ENCODE results near the gene KCNN2.
A peak's percentile ranks its signal among the peaks of the same experiment; 100 is the strongest.
"Not testable (repeated sequence)": the region's sequence is repeated elsewhere in the genome, so short reads cannot be mapped to it uniquely, and the experiment has no call there.

The KCNN2 gene

DNA sequence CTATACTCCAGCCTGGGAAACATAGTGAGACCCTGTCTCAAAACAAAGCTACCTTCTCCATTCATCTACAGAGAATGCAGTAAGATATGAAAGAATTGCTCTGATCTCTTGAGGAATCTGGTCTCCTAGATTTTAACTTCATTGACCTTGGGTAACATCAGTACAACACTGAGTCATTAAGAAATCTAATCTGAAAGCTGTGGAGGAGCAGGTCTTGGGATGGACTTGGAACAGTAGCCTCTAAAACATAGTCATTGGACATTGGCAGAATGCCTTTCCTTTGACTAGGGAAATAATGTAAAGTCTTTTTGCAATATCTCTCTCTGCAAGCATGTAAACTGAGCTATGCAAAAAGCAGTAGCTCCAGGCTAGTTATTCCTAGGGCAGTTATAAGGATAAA, 58.1 kb downstream of the KCNN2 start:
- no peak overlapping the region for H3K4me3 ChIP-seq (ENCODE audit: low read depth, low read length)
- TF ChIP-seq, protein P1, sequence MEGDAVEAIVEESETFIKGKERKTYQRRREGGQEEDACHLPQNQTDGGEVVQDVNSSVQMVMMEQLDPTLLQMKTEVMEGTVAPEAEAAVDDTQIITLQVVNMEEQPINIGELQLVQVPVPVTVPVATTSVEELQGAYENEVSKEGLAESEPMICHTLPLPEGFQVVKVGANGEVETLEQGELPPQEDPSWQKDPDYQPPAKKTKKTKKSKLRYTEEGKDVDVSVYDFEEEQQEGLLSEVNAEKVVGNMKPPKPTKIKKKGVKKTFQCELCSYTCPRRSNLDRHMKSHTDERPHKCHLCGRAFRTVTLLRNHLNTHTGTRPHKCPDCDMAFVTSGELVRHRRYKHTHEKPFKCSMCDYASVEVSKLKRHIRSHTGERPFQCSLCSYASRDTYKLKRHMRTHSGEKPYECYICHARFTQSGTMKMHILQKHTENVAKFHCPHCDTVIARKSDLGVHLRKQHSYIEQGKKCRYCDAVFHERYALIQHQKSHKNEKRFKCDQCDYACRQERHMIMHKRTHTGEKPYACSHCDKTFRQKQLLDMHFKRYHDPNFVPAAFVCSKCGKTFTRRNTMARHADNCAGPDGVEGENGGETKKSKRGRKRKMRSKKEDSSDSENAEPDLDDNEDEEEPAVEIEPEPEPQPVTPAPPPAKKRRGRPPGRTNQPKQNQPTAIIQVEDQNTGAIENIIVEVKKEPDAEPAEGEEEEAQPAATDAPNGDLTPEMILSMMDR (IDR thresholded peaks at IDR 0.05; ENCODE audit: low read depth, low read length): no peak
- DNase-seq (ENCODE audit: low read depth, low spot score): peak; percentile 38
- in situ Hi-C loops (cut with HindIII; ENCODE audit: low sequenced_read_pairs): no loop called here

DNA sequence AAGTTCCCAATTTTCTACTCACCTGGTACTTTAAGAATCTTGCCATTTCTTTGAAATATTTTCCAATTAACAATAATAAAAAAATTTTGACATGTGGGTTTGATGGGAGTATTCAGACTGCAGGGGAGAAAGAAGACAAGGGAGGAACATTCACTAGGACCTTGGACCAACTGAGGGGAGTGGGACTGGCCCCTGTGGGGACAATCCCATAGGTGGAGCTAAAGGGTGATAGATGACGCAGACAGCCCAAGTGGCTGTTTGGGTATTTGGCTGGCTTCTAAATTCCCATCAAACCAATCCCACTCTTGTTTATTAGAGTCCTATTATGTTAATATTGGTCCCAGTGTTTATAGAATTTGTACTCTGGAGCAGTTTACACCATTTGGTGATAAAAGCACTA, 65.3 kb downstream of the KCNN2 start:
- H3K4me3 ChIP-seq (ENCODE audit: low read depth, low read length): no peak overlapping the region
- in situ Hi-C loops (cut with HindIII; ENCODE audit: low sequenced_read_pairs): no loop called here
- no peak for DNase-seq (ENCODE audit: low read depth, low spot score)
- TF ChIP-seq, protein P1 (IDR thresholded peaks at IDR 0.05; ENCODE audit: low read depth, low read length): no peak

DNA sequence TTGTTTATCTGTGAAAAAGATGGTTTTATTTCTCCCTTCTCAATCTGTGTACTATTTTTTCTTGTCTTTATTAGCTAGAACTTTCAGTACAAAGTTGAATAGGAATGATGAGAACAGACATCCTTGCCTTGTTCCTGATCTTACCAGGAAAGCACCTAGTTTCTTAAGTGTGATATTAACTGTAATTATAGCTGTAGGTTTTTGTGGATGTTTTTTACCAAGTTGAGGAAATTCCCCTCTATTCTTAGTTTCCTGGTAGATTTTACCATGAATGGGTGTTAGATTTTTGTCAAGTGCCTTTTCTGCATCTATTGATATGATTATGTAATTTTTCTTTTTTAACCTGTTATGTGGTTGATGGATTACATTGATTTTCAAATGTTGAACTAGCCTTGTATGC, 68.7 kb downstream of the KCNN2 start:
- in situ Hi-C loops (cut with HindIII; ENCODE audit: low sequenced_read_pairs): no loop called here

DNA sequence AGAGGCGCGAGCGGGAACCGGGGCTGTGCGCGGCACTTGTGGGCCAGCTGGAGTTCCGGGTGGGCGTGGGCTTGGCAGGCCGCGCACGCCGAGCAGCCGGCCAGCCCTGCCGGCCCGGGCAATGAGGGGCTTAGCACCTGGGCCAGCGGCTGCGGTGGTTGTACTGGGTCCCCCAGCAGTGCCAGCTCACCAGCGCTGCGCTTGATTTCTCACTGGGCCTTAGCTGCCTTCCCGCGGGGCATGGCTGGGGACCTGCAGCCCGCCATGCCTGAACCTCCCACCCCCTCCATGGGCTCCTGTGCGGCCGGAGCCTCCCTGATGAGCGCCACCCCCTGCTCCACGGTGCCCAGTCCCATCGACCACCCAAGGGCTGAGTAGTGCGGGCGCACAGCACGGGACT, 70.8 kb downstream of the KCNN2 start:
- in situ Hi-C loops (cut with HindIII; ENCODE audit: low sequenced_read_pairs); H3K4me3 ChIP-seq (ENCODE audit: low read depth, low read length); DNase-seq (ENCODE audit: low read depth, low spot score): not testable (repeated sequence)

More for the DNA sequence above, 68.7 kb downstream of the KCNN2 start:
- DNase-seq (ENCODE audit: low read depth, low spot score): no peak
- no peak overlapping the region for H3K4me3 ChIP-seq (ENCODE audit: low read depth, low read length)
- TF ChIP-seq, protein P1 (IDR thresholded peaks at IDR 0.05; ENCODE audit: low read depth, low read length): no peak

DNA sequence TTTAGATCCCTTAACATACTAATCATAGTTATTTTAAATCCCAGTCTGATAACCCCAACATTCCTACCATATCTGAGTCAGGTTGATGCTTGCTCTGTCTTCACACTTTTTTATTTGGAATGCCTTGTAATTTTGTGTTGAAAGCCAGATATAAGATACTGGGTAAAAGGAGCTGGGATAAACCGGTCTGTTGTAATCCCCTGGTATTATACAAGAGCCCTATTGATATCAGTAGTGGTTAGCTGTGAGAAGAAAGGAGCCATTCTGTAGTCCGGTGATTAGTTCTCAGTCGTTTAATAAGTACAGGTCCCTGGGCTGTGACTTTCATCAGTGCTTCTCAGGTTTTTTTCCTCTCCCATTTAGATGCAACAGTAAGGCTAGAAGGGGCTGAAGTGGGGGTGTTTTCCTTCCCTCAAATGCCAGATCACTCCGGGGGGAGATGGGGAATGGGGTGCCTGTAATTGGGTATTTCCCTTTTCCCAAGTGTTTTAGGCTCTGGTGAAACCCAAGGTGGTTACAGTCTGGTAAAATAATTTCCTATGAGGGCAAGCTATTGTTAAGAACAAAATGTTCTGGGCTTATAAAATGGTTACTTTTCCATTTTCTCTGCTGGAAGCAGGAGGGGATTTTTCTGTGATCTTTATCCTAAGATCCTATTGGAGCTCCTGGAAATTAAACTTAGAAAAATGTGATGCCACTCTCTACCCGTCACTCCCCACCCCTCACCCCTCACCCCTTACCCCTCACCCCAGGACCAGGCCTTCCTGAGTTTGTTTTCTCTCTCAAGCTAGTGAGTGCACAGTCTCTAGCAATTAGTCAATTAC, 72.7 kb downstream of the KCNN2 start:
- DNase-seq (ENCODE audit: low read depth, low spot score): no peak
- in situ Hi-C loops (cut with HindIII; ENCODE audit: low sequenced_read_pairs): no loop called here
- TF ChIP-seq, protein P1 (IDR thresholded peaks at IDR 0.05; ENCODE audit: low read depth, low read length): no peak
- H3K4me3 ChIP-seq (ENCODE audit: low read depth, low read length): no peak overlapping the region

DNA sequence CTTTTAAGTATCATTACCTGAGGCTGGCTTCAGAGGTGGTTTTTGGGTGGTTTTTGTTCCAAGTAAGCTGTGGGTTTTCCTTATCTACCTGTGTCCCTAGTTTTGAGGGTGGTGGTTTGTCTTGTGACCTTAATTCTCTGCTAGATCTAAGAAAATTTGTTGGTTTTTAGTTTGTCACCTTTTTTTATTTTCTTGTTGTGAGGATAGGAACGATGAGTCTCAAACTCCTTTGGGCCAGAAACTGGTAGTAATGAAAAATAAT, 73.3 kb downstream of the KCNN2 start:
- no peak for DNase-seq (ENCODE audit: low read depth, low spot score)
- TF ChIP-seq, protein P1 (IDR thresholded peaks at IDR 0.05; ENCODE audit: low read depth, low read length): no peak
- no peak overlapping the region for H3K4me3 ChIP-seq (ENCODE audit: low read depth, low read length)
- in situ Hi-C loops (cut with HindIII; ENCODE audit: low sequenced_read_pairs): no loop called here

DNA sequence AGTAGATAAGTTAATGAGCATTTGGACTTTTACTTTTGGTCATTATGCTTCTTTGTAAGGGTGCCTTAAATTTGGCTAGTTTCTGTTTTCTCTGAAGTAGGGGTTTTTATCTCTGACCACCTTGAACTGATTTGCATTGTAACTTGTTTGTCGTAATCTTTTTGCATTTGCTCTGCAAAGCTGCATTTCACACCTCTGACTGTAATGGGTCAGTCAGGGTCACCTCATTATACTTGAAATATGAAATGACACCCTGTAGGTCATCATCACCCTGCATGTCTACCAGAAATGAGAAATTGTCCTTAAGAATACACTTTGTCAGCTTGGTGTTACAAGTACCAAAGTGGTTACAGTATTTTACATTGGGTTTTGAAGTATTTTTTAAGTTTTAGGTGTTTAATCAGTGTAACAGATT, 74.0 kb downstream of the KCNN2 start:
- DNase-seq (ENCODE audit: low read depth, low spot score): no peak
- in situ Hi-C loops (cut with HindIII; ENCODE audit: low sequenced_read_pairs): no loop called here
- H3K4me3 ChIP-seq (ENCODE audit: low read depth, low read length): no peak overlapping the region
- TF ChIP-seq, protein P1 (IDR thresholded peaks at IDR 0.05; ENCODE audit: low read depth, low read length): no peak
